ENCODE measurements around the gene EHMT1. TPM values are rescaled to one million over a fixed set of nuclear protein-coding genes. Genes with fewer than 3 reads are reported as not detected.

The EHMT1 gene
- total RNA-seq, result 30.5 TPM
- long read RNA-seq, full-length matches to known transcripts, result 4 of 30 reads
- long read RNA-seq, partial matches to known transcripts, result 8 of 30 reads
- long read RNA-seq, other reads (novel, unspliced or antisense), result 18 of 30 reads

DNA sequence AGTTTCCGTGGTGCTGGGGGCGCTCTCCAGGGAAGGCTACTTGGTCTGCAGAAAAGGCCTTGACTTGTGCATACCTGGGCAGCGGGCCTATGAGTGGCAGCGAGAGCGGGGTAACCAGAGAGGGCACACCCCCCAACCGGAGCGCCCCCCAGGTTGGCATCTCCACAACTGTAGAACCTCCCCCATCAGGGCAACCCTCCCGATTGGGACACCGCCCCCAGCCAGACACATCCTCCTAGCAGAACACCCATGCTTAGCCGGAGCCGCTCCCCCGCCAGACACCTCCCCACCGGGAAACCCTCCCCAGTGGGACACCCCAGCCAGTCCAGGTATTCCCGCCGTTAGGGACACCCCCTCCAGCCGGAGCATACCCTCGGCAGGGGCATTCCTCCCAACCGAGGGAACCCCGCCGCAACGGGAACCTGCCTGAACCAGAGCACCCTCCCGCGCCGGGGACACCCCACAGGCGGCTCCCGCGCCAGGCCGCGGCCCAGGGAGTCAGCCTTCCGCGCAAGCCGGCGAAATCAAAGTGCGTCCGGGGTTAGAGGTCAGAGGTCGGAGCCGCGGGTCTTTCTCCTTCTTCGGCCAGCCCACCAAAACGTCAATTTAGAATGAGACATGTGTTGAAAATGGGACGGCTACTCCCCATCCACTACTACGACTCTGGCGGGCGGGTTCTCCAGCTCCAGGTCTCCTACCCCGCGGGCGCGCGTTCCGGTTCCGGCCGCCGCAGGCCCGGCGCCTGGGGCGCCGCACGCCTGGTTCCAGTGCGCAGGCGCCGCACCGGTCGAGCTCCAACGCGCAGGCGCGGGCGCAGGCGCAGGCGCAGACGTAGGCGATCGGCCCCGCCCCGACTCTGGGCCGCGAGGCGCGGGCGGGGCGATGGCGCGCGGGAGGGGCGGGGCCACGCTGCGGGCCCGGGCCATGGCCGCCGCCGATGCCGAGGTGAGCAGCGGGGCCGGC, at the start of gene EHMT1:
Gene EHMT1, plus strand, starts transcription at position 901 of the 963 bp plus-strand sequence. Its CDS starts 24 bp downstream, at position 925.
- ATAC-seq (peak; percentile 92), DNase-seq (ENCODE audit: missing footprints) (peak; percentile 92)
- intact Hi-C loops (cut with DNase I), result loop anchor here (1.0 kb wide), 1 partner anchor 13 kb away; the partner anchor contains the start of gene ARRDC1

DNA sequence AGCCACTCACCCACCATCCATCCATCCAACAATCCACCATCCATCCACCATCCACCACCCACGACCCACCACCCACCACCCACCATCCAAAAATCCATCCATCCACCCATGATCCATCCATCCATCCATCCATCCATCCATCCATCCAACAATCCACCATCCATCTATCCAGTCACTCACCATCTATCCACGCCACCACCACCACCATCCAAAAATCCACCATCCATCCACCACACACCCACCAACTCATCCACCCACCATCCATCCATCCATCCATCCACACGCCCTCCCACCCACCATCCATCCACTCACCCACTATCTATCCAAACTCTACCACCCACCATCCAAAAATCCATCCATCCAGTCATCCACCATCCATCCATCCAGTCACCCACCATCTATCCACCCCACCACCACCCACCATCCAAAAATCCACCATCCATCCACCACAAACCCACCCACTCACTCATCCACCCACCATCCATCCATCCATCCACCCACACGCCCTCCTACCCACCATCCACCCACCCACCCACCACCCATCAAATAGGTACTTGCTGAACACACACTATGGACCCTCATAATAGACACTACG, 49.1 kb upstream of the EHMT1 start:
- intact Hi-C loops (cut with DNase I), result no loop called here
- DNase-seq (ENCODE audit: missing footprints), result no peak
- ATAC-seq, result no peak

DNA sequence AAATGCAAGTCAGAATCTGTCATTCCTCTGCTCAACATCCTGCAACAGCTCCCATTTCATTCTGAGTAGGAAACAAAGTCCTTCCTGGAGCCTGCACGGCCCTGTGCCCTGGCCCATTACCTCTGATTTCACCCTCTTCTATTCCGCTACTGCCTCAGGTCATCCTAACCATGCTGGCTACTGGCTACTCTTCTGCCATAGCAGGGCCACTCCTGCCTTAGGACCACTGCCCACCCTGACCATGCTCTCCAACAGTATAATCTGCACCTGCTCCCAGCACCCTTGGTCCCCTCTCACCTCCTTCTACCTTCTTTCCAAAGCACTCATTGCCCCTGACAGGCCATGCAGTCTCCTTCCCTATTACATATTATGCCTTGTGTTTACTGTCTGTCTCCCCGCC, 48.2 kb upstream of the EHMT1 start:
- DNase-seq (ENCODE audit: missing footprints) (no peak), ATAC-seq (no peak)
- intact Hi-C loops (cut with DNase I), result no loop called here

DNA sequence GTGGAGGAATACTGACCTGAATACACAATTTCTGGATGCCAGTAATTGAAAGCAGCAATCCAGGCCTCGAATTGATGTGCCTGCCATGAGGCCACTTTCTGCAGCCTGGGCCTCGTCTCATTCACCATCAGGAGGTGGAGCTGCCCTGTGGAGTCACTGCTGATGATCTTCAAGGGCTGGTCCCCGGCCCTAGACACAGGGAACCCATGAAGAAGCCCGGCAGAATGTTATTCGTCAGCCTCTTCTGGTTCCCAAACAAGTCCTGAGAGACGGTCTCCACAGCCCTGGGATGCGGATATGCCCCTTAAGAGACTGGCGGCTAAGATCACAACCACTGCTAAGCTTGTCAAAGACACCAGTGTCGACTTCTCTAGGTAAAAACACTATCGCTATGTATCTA, 44.6 kb upstream of the EHMT1 start:
- intact Hi-C loops (cut with DNase I), result no loop called here
- ATAC-seq (no peak), DNase-seq (ENCODE audit: missing footprints) (no peak)

DNA sequence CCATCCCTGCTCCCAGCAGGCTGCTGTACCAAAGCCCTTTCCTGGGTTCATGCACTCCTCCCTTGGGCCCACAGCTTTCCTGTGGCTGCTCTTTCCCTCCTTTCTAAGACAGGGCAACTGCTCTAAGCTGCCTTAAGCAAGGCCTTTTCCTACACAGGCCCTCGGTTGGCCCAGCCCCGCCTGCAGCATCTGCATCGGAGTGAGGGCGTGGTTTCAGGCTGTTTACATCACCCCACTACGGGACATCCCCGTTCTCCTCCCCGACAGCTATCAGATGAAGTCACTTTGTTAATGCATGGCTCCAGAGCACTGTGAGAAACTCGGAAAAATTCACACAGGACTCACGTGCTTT, 43.5 kb upstream of the EHMT1 start:
- ATAC-seq (no peak), DNase-seq (ENCODE audit: missing footprints) (no peak)
- intact Hi-C loops (cut with DNase I), result no loop called here

DNA sequence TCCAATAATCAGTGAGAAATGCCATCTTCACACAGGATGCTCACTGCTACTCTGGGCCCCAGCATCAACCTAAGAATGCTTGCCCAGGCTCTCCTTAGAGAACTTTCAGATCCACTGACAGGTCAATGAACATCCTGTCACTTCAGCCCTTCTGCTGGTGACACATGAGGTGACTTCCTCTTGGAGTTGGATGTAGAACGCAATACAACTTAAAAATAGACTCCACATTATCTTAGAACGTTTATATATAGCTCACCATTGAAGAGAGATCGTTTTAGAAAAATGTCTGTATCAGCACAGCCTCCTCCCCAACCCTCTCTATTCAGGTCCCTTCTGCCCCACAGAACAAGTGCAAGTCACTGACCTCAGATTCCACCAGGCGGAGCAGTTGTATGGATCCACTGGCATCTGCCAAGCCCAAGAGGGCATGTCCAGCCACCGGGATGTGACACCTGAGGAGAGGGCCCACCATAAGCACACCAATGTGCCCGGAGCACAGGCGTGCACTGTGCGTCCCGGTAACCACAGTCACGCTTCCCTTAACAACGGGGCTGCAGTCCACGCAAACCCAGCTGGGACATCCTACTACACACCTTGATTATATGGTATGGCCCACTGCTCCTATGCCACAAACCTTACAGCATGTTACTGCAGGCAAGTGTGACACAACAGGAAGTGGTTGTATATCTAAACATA, 42.9 kb upstream of the EHMT1 start:
- peak; percentile 57 for ATAC-seq
- no peak for DNase-seq (ENCODE audit: missing footprints)
- intact Hi-C loops (cut with DNase I), result no loop called here

DNA sequence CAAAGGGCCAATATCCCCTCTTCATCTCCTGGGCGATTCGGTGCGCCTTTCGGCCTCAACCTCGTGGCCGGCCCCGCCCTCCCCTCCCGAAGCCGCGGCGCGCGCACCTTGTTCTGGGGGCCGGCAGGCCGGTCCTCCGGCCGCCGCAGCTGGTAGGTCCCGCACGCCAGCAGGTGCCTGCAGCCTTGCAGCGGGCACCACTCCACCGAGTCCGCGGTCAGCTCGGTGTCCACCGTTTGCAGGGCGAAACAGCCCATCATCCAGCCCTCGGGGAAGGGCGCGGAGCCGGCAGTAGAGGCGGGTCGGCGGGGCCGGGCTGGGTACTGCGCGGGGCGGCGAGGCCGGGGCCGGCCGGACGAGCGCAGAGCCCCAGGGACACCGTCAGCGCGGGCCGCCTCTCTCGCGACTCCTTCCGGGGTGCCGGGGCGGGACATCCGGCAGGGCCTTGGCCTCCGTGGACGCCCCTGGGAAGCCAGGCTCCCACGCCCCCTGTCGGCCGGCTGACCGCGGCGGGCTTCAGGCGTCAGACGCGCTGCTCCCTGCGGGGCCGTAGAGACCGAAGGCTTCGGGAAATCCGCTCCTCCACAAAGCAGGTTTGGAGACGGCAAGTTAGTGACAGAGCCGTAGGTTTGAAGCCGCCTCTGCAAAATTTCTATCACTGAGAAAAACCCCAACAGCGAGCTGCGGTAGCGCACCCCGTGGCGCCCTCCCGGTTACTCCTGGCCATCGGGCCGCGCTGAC, 40.1 kb upstream of the EHMT1 start, which contains the start of gene DPH7:
Gene DPH7, minus strand, starts transcription at position 408 of the 741 bp plus-strand sequence. Its CDS starts 148 bp downstream, at position 260.
- peak; percentile 99 for DNase-seq (ENCODE audit: missing footprints)
- peak; percentile 94 for ATAC-seq
- intact Hi-C loops (cut with DNase I), result loop anchor here (2.0 kb wide), 1 partner anchor 26 kb away; the partner anchor contains the start of gene ARRDC1

DNA sequence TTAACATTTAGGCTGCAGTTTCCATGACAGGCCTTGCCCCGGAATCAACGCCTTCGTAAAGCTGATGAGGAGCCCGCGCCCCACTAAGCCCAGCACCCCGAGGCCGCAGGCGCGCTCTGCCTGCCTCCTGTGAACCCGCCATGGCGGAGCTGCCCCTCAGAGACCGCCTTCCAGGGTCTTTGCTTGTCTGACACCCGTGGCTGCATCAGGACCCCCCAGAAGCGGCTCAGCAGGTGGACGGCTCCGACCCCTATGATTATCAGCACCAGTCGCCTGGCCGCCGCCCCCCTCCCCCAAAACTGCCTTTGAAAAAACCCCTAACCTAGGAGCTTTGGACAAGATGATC, 39.6 kb upstream of the EHMT1 start:
- DNase-seq (ENCODE audit: missing footprints) (no peak), ATAC-seq (peak; percentile 27)
- intact Hi-C loops (cut with DNase I), result loop anchor here (2.0 kb wide), 1 partner anchor 26 kb away; the partner anchor contains the start of gene ARRDC1

DNA sequence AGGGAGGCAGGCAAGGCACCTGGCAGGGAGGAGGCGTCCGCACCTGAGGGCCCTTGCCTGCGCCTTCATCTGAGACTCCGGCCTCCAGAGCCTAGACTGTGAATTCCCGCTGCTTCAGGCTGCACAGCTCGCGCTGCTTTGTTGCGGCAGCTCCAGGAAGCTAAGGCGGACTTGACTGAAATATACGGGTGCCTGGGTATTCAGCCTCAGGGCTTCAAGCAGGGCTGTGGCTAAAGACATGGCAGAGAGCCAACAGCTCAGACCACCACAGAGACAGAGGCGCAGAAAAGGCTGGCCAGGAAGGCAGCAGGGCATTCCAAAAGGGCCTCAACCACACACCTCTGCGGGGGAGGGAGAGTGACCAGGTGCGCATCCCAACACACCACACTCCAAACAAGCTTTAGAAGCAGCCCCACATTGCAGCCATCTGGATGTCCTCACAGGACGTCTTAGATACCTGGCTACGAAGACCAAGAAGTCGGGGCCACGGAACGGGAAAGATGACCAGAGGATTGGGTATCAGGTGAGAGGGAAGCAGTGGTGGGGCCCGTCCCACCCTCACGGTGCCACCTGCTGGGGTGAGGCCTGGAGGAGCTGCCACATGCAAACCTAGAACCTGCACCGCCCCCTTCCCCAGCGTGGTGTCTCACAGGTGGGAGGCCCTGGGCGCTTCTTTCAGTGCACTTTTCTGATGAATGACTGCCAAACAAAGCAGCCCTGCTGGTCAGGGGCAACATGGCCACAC, 38.4 kb upstream of the EHMT1 start:
- intact Hi-C loops (cut with DNase I), result no loop called here
- no peak for DNase-seq (ENCODE audit: missing footprints)
- no peak for ATAC-seq

DNA sequence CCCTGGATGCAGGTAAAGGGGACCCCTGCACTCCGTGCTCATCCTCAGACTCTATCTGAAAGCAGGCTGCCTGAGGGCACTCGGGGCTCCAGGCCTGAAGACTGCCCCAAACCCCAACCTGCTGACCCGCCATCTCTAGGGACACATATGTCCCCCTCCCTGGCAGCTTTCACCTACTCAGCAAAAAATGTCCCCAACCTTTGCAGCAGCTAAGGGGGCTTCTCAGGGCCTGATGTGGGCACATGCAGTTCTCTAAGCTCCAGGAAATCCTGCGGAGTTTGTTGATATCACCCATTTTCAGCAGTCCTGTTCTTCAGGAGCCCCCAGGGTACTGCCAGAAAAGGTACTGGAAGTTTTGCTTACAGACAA, 37.9 kb upstream of the EHMT1 start:
- DNase-seq (ENCODE audit: missing footprints) (no peak), ATAC-seq (no peak)
- intact Hi-C loops (cut with DNase I), result no loop called here

DNA sequence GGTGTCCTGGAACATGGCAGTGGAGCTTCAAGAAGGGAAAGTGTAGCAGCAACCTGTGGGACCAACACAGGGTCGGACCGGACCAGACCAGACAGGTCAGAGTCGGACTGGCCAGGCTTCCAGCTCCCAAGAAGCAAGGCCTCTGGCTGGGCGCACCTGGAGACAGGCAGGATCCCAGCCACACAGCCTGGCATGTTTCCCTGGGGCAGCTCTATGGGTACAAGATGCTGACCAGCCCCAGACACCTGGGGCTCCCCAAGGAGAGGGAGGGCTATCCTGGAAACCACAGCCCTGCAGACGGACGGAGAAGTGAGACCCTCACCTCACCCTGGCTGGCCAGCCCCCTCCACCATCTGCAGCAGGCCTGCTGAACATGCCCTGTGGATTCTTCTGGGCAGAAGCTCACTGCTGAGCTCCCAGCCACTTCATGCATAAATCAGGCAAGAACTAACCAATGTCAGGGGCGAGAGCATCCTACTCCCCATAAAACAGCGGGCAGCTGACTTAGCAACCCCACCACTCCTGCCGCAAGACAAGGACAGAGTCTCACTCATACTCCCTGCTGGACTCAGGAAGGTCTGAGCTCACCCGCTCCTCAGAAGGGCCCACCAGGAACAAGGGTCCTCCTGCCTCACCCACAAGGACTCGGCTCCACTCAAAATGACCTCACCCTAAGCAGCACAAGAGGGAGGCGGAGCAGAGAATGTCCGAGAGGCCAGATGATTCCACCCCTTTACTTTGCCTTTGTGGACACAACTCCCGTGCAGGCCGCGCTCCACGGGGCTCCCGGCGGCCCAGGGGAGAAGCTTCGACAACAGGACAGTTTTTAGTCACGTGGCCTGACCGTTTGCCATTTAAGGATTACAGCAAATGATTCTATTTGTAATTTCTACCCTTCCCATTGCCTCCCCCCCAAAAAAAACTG, 37.2 kb upstream of the EHMT1 start:
- intact Hi-C loops (cut with DNase I), result no loop called here
- ATAC-seq, result no peak
- no peak for DNase-seq (ENCODE audit: missing footprints)

DNA sequence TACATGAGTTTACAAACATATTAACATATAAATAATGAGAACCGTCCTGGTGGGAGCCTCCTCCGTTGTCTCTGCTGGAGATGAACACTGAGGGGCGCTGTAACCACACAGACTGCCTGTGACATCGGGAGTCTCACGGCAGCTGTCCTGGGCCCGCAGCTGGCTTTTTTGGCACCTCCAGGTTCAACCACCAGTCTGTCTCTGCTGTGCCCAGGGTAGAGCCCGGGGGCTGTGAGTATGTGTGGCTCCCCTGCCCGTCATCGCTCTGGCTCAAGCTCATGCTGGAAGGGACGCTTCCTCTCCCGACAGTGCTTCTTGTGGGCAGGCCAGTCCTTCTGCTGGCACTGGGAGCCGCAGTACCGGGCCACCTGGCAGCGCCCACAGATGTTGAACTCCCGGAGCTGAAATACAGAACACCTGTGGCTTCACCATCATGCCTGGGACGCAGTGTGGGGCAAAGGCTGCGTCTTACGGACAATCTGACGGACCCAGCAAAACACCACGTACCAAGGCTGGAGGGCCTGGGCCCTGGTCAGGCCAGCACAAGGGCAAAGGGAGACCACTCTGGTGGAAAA, 36.4 kb upstream of the EHMT1 start:
- ATAC-seq, result no peak
- intact Hi-C loops (cut with DNase I), result no loop called here
- no peak for DNase-seq (ENCODE audit: missing footprints)

DNA sequence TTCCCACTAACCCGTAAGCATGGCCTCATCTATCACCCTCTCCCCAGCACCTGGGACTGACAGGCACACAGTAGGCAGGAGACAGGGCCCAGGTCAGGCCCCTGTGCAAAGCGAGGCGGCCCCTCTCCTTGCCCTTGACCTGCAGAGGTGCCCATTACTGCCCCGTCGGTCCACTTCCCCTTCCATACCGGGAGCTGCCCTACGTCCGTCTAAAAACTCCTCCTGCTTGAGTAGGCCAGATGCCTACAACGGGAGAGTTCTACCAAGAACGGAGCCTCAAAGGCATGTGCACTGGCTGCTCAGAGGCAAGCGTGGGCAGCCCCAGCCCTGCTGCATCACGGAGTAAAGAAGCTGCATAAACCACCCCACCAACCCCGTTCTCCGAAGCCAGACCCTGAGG, 35.5 kb upstream of the EHMT1 start:
- ATAC-seq (no peak), DNase-seq (ENCODE audit: missing footprints) (no peak)
- intact Hi-C loops (cut with DNase I), result no loop called here

DNA sequence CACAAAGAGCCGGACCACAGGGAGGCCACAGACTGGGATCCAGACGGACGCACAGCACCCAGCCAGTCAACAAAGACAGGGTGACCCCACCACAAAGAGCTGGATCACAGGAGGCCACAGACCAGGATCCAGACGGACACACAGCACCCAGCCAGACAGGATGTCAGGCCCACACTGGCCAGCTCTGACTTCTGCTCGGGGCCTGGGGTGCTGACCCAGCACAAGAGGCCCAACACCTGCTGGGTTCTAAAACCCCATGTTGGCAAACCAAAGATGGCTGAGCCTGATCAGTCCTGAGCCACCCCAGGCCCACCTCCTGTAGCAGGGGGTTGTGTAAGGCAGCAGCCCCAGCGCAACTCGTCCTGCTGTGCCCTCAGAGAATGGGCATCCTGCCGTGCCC, 34.8 kb upstream of the EHMT1 start:
- DNase-seq (ENCODE audit: missing footprints) (no peak), ATAC-seq (no peak)
- intact Hi-C loops (cut with DNase I), result no loop called here

DNA sequence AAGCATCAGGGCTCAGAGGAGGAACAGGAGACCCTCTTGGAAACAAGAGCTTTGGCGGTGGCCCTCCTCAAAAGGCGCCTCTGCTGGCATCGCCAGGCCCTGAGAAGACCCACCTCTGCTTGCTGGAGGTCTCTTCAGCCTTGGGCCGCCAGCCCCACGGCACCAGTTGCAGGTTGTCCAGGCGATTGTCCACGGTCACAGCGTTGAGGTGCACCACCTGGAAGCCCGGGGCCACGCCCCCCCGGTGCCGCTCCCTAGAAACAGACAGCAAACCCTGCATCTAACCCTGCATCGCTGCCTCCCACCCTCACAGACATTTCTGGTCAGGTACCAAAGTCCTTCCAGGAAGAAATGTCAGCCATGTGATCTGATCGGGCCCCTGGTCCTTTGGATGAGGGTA, 32.0 kb upstream of the EHMT1 start:
- DNase-seq (ENCODE audit: missing footprints) (no peak), ATAC-seq (no peak)
- intact Hi-C loops (cut with DNase I), result no loop called here

DNA sequence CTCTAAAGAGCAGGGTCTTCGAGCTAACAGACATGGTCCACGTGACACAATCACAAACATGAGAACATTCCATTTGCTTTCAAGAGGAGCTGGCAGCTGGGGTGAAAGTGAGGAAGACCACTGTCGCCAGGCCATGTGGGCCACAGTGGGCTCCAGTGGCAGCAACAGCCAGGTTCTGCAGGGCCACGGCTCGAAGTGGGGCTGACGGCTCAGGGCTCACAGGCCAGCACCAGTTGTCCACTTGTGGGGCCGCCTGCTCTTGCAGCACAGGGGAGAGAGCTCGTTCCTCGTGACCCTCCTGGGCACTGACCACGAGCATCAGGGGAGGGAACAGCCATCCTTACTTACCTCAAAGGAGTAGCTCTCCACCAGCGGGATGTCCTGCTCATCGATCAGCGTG, 30.5 kb upstream of the EHMT1 start:
- ATAC-seq, result no peak
- DNase-seq (ENCODE audit: missing footprints), result peak; percentile 39
- intact Hi-C loops (cut with DNase I), result no loop called here

DNA sequence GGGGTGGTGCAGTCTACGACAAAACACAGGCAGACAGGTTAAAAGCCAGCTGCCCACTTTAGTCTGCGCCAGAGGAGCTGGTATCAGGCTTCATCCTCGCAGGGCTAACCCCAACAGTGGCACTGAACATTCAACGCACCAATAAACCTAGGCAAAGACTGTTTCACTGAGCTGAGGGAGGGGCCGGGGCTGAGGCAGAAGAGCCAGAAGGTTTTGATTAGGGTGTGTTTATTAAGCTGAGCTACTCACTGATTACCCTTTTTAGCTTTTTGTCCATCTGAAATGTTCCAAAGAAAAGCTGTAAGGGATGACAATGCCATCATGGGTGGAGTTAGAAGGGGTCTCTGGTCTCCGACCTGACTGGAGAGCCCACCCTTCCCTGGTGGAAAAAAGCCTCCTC, 29.9 kb upstream of the EHMT1 start:
- intact Hi-C loops (cut with DNase I), result no loop called here
- DNase-seq (ENCODE audit: missing footprints), result no peak
- ATAC-seq, result no peak
